Activated T-helper 1 cell treated with anti-CD3 and anti-CD28 coated beads, Interleukin-12 subunit alpha, Interleukin-12 subunit beta, Interleukin-2, Interleukin-4 antibody, amounts not matched to agents 30 ng/mL and 10 ng/mL and 1 ng/mL, durations not matched to agents 14 hours and 24 hours and 36 hours (primary cell): ENCODE results near the gene MAP3K12. TPM values are rescaled to one million over a fixed set of nuclear protein-coding genes. Genes with fewer than 3 reads are reported as not detected.

Source experiments
- DNase-seq: peaks from one replicate; pipeline ENCODE4 v3.0.0; 2021; ENCODE audit warnings: low spot score
- H3K27ac Mint-ChIP-seq: one replicate; pipeline ENCODE4 v1.8.0; 2021; ENCODE audit warnings: mild to moderate bottlenecking, mixed read lengths
- H3K27me3 Mint-ChIP-seq: one replicate; pipeline ENCODE4 v1.8.0; 2022; ENCODE audit warnings: mild to moderate bottlenecking, moderate library complexity, mixed read lengths; ENCODE audit not compliant: insufficient read depth
- H3K36me3 Mint-ChIP-seq: one replicate; pipeline ENCODE4 v1.8.0; 2021; ENCODE audit warnings: low read depth, mixed read lengths
- H3K4me1 Mint-ChIP-seq: one replicate; pipeline ENCODE4 v1.8.0; 2021; ENCODE audit warnings: low read depth, mixed read lengths
- H3K4me3 Mint-ChIP-seq: one replicate; pipeline ENCODE4 v1.8.0; 2021; ENCODE audit warnings: mild to moderate bottlenecking, moderate library complexity, mixed read lengths
- H3K9me3 Mint-ChIP-seq: one replicate; pipeline ENCODE4 v1.8.0; 2021; ENCODE audit warnings: mixed read lengths
- intact Hi-C: fragments of 100-400 bp; cut with micrococcal nuclease; formaldehyde crosslinking; loops from one replicate; pipeline ENCODE4 v1.15.1; 2024
- total RNA-seq: library from RNA; stranded (reverse); gene quantifications from 2 replicates; pipeline ENCODE4 v1.2.3, GENCODE V29; 2022

The MAP3K12 gene
- total RNA-seq, 1 donor from 2014 or later, result 15.7 TPM

GRCh38 chr12:53467082-53467481 lies 32.2 kb downstream of the MAP3K12 start:
- H3K27ac Mint-ChIP-seq, result no peak overlapping the region
- DNase-seq, result no peak
- intact Hi-C loops, result no loop called here
- H3K36me3 Mint-ChIP-seq, result peaks cover 72% of the 10 kb centered on the region
- H3K4me3 Mint-ChIP-seq, result no peak overlapping the region
- peaks cover 38% of the 10 kb centered on the region for H3K4me1 Mint-ChIP-seq
- no peaks in the 10 kb centered on the region for H3K27me3 Mint-ChIP-seq
- no peaks in the 10 kb centered on the region for H3K9me3 Mint-ChIP-seq

GRCh38 chr12:53466640-53467039 lies 32.6 kb downstream of the MAP3K12 start:
- peaks cover 72% of the 10 kb centered on the region for H3K36me3 Mint-ChIP-seq
- H3K9me3 Mint-ChIP-seq, result no peaks in the 10 kb centered on the region
- DNase-seq, result no peak
- no peaks in the 10 kb centered on the region for H3K27me3 Mint-ChIP-seq
- no peak overlapping the region for H3K27ac Mint-ChIP-seq
- H3K4me1 Mint-ChIP-seq, result peaks cover 33% of the 10 kb centered on the region
- intact Hi-C loops, result no loop called here
- no peak overlapping the region for H3K4me3 Mint-ChIP-seq

GRCh38 chr12:53465679-53466078 lies 33.6 kb downstream of the MAP3K12 start:
- no peak overlapping the region for H3K4me3 Mint-ChIP-seq
- H3K36me3 Mint-ChIP-seq, result peaks cover 74% of the 10 kb centered on the region
- H3K4me1 Mint-ChIP-seq, result peaks cover 33% of the 10 kb centered on the region
- no peak for DNase-seq
- H3K27ac Mint-ChIP-seq, result no peak overlapping the region
- H3K9me3 Mint-ChIP-seq, result no peaks in the 10 kb centered on the region
- intact Hi-C loops, result no loop called here
- no peaks in the 10 kb centered on the region for H3K27me3 Mint-ChIP-seq

GRCh38 chr12:53464685-53465418 lies 34.4 kb downstream of the MAP3K12 start:
- Mint-ChIP-seq H3K4me1 (peaks cover 39% of the 10 kb centered on the region), H3K9me3 (no peaks in the 10 kb centered on the region), H3K36me3 (peaks cover 78% of the 10 kb centered on the region), H3K27me3 (no peaks in the 10 kb centered on the region), H3K27ac (peak overlapping the region; percentile 55), H3K4me3 (no peak overlapping the region)
- intact Hi-C loops, result no loop called here
- no peak for DNase-seq

GRCh38 chr12:53463802-53464560 lies 35.3 kb downstream of the MAP3K12 start:
- H3K9me3 Mint-ChIP-seq, result no peaks in the 10 kb centered on the region
- H3K27ac Mint-ChIP-seq, result peak overlapping the region; percentile 66
- peaks cover 84% of the 10 kb centered on the region for H3K36me3 Mint-ChIP-seq
- H3K4me1 Mint-ChIP-seq, result peaks cover 42% of the 10 kb centered on the region
- no peak for DNase-seq
- H3K27me3 Mint-ChIP-seq, result no peaks in the 10 kb centered on the region
- intact Hi-C loops, result no loop called here
- no peak overlapping the region for H3K4me3 Mint-ChIP-seq

- Mint-ChIP-seq H3K36me3 (peaks cover 81% of the 10 kb centered on the region), H3K9me3 (no peaks in the 10 kb centered on the region), H3K27me3 (no peaks in the 10 kb centered on the region), H3K27ac (no peak overlapping the region), H3K4me3 (no peak overlapping the region), H3K4me1 (peaks cover 46% of the 10 kb centered on the region)
- intact Hi-C loops, result no loop called here
- DNase-seq, result no peak
Observed at GRCh38 chr12:53462935-53463334, 36.3 kb downstream of the MAP3K12 start.

- H3K27ac Mint-ChIP-seq, result no peak overlapping the region
- intact Hi-C loops, result no loop called here
- H3K9me3 Mint-ChIP-seq, result no peaks in the 10 kb centered on the region
- peaks cover 73% of the 10 kb centered on the region for H3K36me3 Mint-ChIP-seq
- DNase-seq, result no peak
- peaks cover 44% of the 10 kb centered on the region for H3K4me1 Mint-ChIP-seq
- H3K27me3 Mint-ChIP-seq, result no peaks in the 10 kb centered on the region
- H3K4me3 Mint-ChIP-seq, result no peak overlapping the region
Observed at GRCh38 chr12:53461591-53461990, 37.7 kb downstream of the MAP3K12 start.

GRCh38 chr12:53461059-53461458 lies 38.2 kb downstream of the MAP3K12 start:
- Mint-ChIP-seq H3K4me1 (peaks cover 40% of the 10 kb centered on the region), H3K9me3 (no peaks in the 10 kb centered on the region), H3K27ac (peak overlapping the region; percentile 70)

GRCh38 chr12:53459097-53459496 lies 40.2 kb downstream of the MAP3K12 start:
- H3K4me1 Mint-ChIP-seq, result peaks cover 39% of the 10 kb centered on the region
- no peak overlapping the region for H3K27ac Mint-ChIP-seq
- no peaks in the 10 kb centered on the region for H3K9me3 Mint-ChIP-seq
- no peak for DNase-seq
- intact Hi-C loops, result loop anchor here (10.0 kb wide), 1 partner anchor 414 kb away; no protein-coding TSS in a partner anchor
- no peak overlapping the region for H3K4me3 Mint-ChIP-seq
- H3K27me3 Mint-ChIP-seq, result no peaks in the 10 kb centered on the region
- peaks cover 74% of the 10 kb centered on the region for H3K36me3 Mint-ChIP-seq

More at GRCh38 chr12:53461059-53461458, 38.2 kb downstream of the MAP3K12 start:
- H3K27me3 Mint-ChIP-seq, result no peaks in the 10 kb centered on the region
- DNase-seq, result no peak
- H3K4me3 Mint-ChIP-seq, result no peak overlapping the region
- intact Hi-C loops, result no loop called here
- peaks cover 71% of the 10 kb centered on the region for H3K36me3 Mint-ChIP-seq

- H3K9me3 Mint-ChIP-seq, result no peaks in the 10 kb centered on the region
- intact Hi-C loops, result loop anchor here (10.0 kb wide), 1 partner anchor 412 kb away; no protein-coding TSS in a partner anchor
- no peak overlapping the region for H3K27ac Mint-ChIP-seq
- H3K36me3 Mint-ChIP-seq, result peaks cover 69% of the 10 kb centered on the region
- H3K4me3 Mint-ChIP-seq, result no peak overlapping the region
- H3K4me1 Mint-ChIP-seq, result peaks cover 45% of the 10 kb centered on the region
- H3K27me3 Mint-ChIP-seq, result no peaks in the 10 kb centered on the region
- no peak for DNase-seq
Observed at GRCh38 chr12:53456654-53457366, 42.4 kb downstream of the MAP3K12 start.

- H3K9me3 Mint-ChIP-seq, result no peaks in the 10 kb centered on the region
- DNase-seq, result no peak
- H3K36me3 Mint-ChIP-seq, result peaks cover 51% of the 10 kb centered on the region
- H3K4me3 Mint-ChIP-seq, result peak overlapping the region; percentile 97
- intact Hi-C loops, result loop anchor here (5.0 to 10.0 kb wide), 2 partner anchors 232 to 410 kb away; no protein-coding TSS in a partner anchor
- H3K27ac Mint-ChIP-seq, result peak overlapping the region; percentile 44
- peaks cover 38% of the 10 kb centered on the region for H3K4me1 Mint-ChIP-seq
- no peaks in the 10 kb centered on the region for H3K27me3 Mint-ChIP-seq
Observed at GRCh38 chr12:53454707-53455106, 44.6 kb downstream of the MAP3K12 start.

- Mint-ChIP-seq H3K27ac (peak overlapping the region; percentile 76), H3K27me3 (no peaks in the 10 kb centered on the region), H3K9me3 (no peaks in the 10 kb centered on the region), H3K4me3 (peak overlapping the region; percentile 97), H3K36me3 (peaks cover 48% of the 10 kb centered on the region), H3K4me1 (peaks cover 36% of the 10 kb centered on the region)
- intact Hi-C loops, result loop anchor here (2.0 to 10.0 kb wide), 4 partner anchors 19 to 409 kb away; no protein-coding TSS in a partner anchor
- no peak for DNase-seq
Observed at GRCh38 chr12:53453953-53454640, 45.2 kb downstream of the MAP3K12 start.
